GM08714 (cell line): ENCODE results near the gene FBN3.
"Not testable (repeated sequence)": the region's sequence is repeated elsewhere in the genome, so short reads cannot be mapped to it uniquely, and the experiment has no call there.

ENCODE experiments used
- H3K4me3 ChIP-seq: fragments of 200-500 bp; sonication (Bioruptor generic); 2 replicates; pipeline ENCODE4 v1.5.1; 2014; ENCODE audit warnings: mild to moderate bottlenecking, low read length, inconsistent platforms
- ZNF274 ChIP-seq: IDR thresholded peaks from 2 replicates; pipeline ENCODE4 v1.6.1; 2012; ENCODE audit warnings: mild to moderate bottlenecking, low read depth, low read length

Gene FBN3

DNA sequence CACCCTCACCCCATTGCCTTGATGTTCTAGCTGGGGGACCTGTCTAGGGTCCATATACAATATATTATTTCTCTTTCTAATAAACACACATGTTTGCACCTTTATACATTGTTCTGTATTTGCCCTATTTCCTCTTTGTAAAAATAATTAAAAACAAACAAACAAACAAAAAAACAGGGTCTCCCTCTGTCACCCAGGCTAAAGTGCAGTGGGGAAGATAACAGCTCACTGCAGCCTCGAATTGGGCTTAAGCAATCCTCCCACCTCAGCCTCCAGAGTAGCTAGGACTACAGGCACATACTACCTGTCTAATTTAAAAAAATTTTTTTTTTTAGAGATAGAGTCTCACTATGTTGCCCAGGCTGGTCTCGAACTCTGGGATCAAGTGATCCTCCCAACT, 5.9 kb upstream of the FBN3 start:
- no peak for TF ChIP-seq ZNF274
- no peak overlapping the region for H3K4me3 ChIP-seq

DNA sequence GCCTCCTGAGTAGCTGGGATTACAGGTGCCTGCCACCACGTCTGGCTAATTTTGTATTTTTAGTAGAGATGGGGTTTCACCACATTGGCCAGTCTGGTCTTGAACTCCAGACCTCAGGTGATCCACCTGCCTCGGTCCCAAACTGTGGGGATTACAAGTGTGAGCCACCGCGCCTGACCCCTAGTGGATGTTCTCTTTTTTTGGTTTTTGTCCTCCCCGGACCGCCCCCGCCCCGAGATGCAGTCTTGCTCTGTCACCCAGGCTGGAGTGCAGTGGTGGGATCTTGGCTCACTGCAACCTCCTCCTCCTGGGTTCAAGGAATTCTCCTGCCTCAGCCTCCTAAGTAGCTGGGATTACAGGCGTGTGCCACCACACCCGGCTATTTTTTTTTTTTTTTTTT, 4.6 kb upstream of the FBN3 start:
- not testable (repeated sequence) for H3K4me3 ChIP-seq

DNA sequence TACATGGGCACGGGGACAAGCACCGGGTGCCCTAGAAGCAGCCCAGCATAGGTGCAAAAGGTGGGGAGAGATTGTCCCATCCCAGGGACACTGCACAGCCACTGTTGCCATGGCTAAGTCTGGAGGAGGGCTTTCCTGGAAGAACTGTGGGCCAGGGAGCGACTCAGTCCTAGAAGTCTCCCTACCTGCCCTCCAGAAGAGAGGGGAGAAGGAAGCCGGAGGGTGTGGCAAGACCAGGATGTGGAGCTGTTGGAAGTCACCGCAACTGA, 2.3 kb upstream of the FBN3 start:
- no peak for TF ChIP-seq ZNF274
- H3K4me3 ChIP-seq, result no peak overlapping the region

DNA sequence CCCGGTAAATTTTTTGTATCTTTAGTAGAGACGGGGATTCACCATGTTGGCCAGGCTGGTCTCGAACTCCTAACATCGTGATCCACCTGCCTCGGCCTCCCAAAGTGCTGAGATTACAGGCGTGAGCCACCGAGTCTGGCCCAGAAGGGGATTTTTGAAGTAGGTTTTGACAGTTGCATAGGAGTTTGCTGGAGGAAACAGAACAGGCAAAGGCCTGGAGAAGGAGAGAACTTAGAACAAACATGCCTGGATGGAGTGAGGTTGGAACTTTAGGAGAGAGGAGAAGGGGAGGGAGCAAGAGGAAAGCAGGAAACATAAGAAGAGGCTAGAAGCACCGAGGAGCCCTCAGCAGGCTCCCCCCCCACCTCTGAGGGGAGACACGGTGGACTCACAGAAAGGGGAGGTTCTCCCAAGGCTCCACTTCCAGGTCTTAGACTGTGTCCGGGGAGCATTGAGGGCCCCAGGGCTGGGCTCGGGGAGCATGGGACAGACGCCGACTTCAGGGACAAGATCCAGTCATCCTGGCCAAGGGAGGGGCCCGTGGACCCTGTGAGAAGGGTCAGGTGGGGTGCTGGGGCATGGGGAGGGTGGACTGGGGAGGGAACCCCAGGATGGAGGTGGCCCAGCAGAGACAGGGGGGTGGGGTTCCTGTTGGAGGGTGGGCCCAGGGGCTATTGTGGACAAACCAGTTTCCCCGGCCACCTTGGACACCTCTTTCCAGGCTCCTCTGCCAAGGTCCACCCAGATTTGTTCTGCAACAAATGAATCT, 1.8 kb upstream of the FBN3 start:
- no peak for TF ChIP-seq ZNF274
- no peak overlapping the region for H3K4me3 ChIP-seq

DNA sequence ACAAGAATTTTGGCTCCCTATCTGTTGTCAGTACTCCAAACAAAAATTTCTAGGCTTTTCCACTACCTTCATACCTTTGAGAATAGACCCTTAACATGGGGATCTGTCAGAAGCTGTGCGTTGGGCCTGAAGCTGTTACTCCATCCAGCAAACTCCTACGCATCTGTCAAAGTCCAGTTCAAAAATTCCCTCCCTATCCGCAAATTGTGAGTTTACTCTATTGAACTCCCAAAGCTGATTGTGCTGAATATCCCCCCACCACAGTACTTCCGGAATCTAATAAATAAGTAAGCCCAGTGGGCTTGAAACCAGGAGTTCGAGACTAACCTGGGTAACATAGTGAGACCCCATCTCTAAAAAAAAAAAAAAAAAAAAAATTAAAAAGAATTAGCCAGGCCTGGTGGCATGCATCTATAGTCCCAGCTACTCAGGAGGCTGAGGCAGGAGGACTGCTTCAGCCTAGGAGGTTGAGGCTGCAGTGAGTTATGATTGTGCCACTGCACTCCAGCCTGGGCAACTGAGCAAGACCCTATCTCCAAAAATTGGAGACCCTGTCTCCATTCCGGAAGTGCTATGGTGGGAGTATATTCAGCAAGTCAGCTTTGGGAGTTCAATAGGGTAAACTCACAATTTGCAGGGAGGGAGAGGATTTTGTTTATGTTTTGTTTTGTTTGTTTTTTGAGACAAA, 930 bp upstream of the FBN3 start:
- no peak overlapping the region for H3K4me3 ChIP-seq

DNA sequence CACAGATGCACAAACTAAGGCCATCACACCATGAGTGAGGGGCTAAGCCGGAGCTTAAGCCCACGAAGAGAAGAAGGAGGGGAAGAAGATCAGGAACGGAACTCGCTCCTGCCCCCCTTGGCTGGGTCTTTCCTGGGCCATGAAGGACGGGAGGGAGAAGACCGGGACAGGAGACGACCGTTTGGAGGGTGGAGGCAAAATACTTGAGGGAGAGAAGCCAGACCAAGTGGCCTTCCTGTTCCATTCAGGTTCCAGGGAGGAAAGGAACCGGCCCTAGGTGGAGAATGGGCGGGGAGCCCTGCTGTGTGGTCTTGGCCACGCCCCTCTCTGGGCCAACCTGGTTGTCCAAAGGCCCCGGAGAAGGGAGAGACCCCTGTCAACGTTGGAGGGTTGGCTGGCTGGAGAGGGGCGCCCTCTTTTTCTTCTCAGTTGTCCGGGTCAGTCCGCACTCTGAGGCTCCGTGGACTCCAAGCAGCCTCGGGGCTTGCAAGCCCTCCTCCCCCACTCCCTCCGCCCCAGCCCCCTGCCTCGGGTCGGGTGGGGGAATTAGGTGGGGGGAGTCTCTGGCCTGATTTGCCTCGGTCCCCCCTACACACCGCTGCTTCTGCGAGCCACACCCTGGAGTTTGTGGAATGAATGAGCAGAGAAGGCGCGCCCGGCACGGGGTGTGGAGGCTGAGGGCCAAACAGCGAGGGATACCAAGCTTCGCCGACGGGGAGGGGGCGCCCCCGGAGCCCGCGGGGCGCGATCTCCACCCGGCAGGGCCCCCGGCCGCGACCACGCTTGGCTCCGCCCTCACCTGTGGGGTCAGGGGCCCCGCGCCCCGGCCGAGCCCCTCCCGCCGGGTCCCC, 757 bp downstream of the FBN3 start:
- no peak for TF ChIP-seq ZNF274
- H3K4me3 ChIP-seq, result no peak overlapping the region

More for the DNA sequence above, 930 bp upstream of the FBN3 start:
- TF ChIP-seq ZNF274, result no peak

DNA sequence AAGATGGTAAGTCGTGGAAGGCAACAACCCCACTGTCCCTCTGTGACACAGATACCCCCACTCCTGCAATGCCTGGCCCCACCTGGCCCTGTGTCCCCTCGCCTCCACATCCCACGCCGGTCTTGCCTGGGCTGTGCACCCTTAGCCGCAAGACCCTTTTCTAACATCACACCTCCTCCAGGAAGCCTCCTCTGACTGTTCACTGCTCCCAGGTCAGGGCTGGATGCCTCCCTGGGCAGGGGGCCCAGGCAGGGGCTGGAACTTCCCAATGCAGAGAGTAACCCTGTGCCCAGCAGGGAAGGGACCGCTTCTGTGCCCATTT, 1.3 kb downstream of the FBN3 start:
- TF ChIP-seq ZNF274, result no peak
- no peak overlapping the region for H3K4me3 ChIP-seq

DNA sequence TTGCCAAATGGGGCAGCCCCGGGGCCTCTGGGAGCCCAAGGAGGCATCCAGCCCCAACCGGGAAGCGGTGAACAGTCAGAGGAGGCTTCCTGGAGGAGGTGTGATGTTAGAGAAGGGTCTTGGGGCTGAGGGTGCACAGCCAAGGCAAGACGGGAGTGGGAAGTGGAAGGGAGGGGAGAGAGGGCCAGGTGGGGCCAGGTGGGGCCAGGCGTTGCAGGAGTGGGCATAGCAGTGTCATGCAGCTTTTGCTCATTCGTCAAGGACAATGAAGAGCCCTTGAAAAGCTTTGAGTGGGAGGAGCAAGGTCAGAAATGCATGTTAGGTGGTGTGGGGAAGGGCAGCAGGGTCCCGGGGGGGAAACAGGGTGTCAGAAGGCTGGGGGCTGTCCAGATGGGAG, 1.8 kb downstream of the FBN3 start:
- no peak overlapping the region for H3K4me3 ChIP-seq
- no peak for TF ChIP-seq ZNF274

DNA sequence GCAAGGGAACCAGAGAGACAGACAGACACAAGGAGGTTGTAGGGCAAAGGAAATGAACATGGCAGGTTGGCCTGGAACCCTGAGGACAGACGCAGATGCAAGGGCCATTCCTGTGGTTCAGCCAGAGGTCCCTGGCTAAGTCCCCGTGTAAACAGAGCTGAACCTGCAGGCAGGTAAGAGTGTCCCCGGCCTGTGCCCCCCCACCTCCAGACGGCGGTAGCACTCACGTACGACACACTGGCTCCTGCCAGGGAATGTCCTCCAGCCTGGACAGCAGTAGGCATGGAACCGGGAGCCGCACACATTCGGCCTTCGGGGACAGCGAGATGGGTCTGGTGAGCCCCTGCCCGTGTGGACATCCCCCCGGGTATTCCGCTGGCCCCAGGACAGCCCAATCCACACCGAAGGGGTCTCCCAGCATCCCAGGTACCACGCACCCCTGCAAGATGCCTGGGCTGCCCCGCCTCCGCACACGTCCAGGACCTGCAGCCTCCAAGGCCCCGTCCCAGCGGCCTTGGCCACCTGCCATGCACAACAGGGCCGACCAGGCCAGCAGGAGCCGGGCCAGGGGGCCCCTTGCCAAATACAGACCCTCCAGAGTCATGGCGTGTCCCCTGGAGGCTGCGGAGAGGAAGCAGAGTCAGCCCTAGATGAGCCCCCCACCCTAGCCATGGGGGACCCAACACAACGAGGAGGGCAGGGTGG, 2.4 kb downstream of the FBN3 start:
- no peak for TF ChIP-seq ZNF274

DNA sequence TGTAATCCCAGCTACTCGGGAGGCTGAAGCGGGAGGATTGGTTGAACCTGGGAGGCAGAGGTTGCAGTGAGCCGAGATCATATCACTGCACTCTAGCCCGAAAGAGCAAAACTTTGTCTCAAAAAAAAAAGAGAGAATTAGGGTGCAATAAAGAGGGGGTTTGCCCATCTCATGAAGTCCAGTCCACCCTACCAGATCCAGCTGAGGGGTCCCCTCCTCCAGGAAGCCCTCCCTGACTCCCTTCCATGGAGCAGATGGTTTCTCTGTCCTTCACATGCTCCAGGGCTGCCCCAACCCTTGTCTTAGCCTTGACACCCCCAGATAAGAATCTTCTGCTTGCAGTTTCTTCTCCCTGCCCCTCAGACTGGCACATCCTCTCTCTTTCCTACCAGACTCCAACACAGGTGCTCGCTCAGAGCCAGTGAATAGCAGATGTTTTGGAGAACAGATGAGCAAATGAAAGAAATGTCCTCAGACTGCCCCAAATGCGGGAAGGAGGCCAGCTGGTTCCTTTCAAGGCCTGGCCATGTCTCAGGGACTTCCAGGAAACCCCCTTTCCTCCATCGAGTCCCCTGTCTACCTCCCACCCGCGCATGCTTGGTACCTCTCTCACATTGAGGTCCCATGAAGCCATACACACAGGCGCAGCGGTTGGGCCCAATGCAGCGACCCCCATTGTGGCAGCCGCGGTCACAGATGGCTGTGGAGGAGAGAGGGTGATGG, 5.0 kb downstream of the FBN3 start:
- H3K4me3 ChIP-seq, result no peak overlapping the region
- TF ChIP-seq ZNF274, result no peak

More for the DNA sequence above, 2.4 kb downstream of the FBN3 start:
- H3K4me3 ChIP-seq, result no peak overlapping the region

DNA sequence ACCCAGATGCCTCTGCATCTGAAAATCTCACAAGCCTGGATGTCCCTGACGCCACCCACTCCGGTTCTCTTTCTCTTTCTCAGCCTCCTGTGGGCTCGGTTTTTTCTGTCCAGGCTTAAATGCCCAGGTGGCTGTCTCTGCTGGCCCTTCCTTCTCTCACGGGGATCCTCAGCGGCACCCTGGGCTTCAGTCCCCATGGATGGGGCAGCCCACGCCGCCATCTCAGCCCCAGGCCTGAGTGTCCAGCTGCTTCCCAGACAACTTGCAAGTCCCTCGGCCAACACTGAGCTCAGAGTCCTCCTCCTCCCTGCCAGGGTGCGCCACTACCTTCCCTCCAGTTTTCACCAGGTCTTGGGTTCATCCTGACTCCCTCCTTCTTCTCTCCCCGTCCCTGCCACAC, 6.4 kb downstream of the FBN3 start:
- no peak for TF ChIP-seq ZNF274
- H3K4me3 ChIP-seq, result no peak overlapping the region

DNA sequence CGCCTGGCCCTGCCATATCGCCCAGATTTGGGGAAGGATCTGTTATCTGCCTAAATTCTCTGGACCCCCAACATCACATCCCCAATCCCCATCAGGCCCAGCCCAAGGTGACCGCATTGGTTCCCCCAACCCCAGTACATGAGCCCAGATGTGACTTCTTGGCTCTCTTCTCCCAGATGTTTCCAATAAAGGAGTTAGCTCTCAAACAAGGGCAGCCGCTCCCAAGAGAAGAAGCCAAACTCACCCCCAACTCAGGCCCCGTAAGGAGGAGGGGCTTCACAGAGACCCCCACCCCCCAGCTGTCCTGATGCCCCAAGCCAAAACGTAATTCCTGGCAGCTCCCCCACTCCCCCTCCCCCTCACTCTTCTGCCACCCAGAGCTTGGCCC, 6.9 kb downstream of the FBN3 start:
- no peak overlapping the region for H3K4me3 ChIP-seq
- no peak for TF ChIP-seq ZNF274

DNA sequence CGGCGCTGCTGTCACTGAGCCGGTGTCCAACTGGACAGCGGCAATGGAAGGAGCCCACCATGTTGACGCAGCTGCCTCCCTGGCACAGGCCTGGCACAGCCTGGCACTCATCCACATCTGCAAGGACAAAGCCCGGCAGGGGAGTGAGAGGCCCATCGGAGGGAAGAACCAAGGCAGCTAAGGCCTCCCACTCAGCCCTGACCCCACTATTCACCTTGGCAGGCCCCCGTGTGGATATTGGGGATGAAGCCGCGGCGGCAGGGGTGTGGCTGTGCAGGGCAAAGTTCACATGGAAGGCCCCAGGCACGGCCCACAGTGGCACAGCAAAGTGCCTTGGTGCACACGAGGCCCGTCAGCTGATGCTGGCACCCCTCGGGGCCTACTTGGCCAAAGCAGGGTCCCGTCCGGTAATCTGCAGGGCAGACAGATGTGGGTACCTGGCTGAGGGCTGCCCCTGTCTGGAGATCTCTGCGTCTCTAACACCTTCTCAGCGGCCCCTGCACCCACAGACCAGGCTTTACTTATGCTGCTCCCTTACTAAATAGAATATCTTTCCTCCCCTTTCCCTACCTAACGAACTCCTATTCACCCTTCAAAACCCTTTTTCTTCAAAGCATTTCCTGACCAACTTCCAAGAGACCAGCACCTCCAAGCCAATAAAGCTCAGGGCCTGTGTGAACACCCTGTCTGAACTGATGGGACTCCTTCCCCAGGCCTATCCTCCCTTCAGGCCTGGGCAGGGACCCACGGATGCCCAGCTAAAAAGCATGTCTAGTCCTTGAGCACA, 7.5 kb downstream of the FBN3 start:
- no peak for TF ChIP-seq ZNF274
- no peak overlapping the region for H3K4me3 ChIP-seq
